Uterus (tissue), 2 donors: ENCODE results near the gene DDX56.

Experiments used
- POLR2A ChIP-seq, 2 donors: fragments of 450-650 bp; IDR thresholded peaks; one replicate each; pipeline ENCODE4 v1.6.1; 2016; ENCODE audit warnings: antibody characterized with exemption in 2 of 2, mild to moderate bottlenecking in 1 of 2, moderate library complexity in 1 of 2
- TF ChIP-seq, protein P1 (sequence below), 4 experiments: fragments of 200-600 bp in 2 of 4; fragments of 450-650 bp in 2 of 4; sonication (generic) in 2 of 4; IDR thresholded peaks; one replicate each; pipeline ENCODE4 v1.5.1; 2016 to 2019; ENCODE audit warnings: antibody characterized with exemption in 4 of 4, mild to moderate bottlenecking in 2 of 4, moderate library complexity in 1 of 4

- TF ChIP-seq, protein P1, sequence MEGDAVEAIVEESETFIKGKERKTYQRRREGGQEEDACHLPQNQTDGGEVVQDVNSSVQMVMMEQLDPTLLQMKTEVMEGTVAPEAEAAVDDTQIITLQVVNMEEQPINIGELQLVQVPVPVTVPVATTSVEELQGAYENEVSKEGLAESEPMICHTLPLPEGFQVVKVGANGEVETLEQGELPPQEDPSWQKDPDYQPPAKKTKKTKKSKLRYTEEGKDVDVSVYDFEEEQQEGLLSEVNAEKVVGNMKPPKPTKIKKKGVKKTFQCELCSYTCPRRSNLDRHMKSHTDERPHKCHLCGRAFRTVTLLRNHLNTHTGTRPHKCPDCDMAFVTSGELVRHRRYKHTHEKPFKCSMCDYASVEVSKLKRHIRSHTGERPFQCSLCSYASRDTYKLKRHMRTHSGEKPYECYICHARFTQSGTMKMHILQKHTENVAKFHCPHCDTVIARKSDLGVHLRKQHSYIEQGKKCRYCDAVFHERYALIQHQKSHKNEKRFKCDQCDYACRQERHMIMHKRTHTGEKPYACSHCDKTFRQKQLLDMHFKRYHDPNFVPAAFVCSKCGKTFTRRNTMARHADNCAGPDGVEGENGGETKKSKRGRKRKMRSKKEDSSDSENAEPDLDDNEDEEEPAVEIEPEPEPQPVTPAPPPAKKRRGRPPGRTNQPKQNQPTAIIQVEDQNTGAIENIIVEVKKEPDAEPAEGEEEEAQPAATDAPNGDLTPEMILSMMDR (IDR thresholded peaks at IDR 0.05): no peak
- TF ChIP-seq POLR2A (IDR thresholded peaks at IDR 0.05): no peak
Observed at GRCh38 chr7:44533301-44534055, 40.2 kb downstream of the DDX56 start.
